Measurements from ENCODE around the gene NLK. TPM values are rescaled to one million over a fixed set of nuclear protein-coding genes. Genes with fewer than 3 reads are reported as not detected.
"Not testable (repeated sequence)": the region's sequence is repeated elsewhere in the genome, so short reads cannot be mapped to it uniquely, and the experiment has no call there.

NLK gene
- total RNA-seq, 8 experiments from 2014 or later, result 26.2 to 134 (median 37.5) TPM

GRCh38 chr17:28056276-28056620 is 13.8 kb downstream of the NLK start:
- Histone ChIP-seq H3K27ac (no peak overlapping the region), H3K4me3 (no peak overlapping the region), H3K4me1 (replicated peaks in 1 of 2) (no peaks in the 10 kb centered on the region)
- in situ Hi-C loops (cut with MboI; ENCODE audit: low pct_unique_long_range_greater_than_20kb in 2 of 9, low sequenced_read_pairs in 9 of 9, unreplicated experiment in 9 of 9), result no loop called here
- no peak for ATAC-seq (replicated peaks in 6 of 8)
- 69 to 100% (median 86%) methylated on average over 1 to 3 of the region's 3 CpGs for WGBS, 10 experiments

DNA sequence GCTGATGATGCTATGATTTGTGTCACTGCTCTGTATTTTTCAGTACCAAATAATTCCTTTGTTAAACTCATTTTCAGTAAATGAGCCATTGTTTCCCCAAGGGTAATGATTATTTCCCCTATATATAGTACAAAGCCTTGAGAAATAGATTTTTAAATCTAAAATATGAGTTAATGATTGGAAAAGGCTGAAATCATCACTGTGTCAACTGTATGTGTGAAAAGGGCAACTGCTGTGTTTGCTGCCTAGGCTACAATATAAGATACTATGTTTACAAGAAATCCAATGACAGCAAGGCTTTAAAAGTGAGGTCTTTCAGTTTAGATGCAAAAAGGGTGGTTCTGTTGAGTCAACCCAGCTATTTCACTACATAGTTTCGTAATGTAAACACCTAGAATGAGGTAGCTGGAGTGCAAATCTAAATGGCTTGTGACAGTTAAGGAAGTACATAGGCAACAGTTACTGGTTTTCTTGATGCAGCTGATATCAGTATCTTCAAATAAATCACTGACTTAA is 15.3 kb downstream of the NLK start:
- H3K27ac ChIP-seq, result no peak overlapping the region
- H3K4me3 ChIP-seq, result no peak overlapping the region
- ATAC-seq (replicated peaks in 6 of 8), result peak in 5 of 8 experiments; percentile 25 to 69 (median 45)
- 60 to 100% (median 92%) methylated on average over 1 of the region's 1 CpG; no CpG with 5 or more reads in 4 of the 10 experiments for WGBS, 10 experiments
- in situ Hi-C loops (cut with MboI; ENCODE audit: low pct_unique_long_range_greater_than_20kb in 2 of 9, low sequenced_read_pairs in 9 of 9, unreplicated experiment in 9 of 9), result no loop called here
- H3K4me1 ChIP-seq (replicated peaks in 1 of 2), result no peaks in the 10 kb centered on the region

DNA sequence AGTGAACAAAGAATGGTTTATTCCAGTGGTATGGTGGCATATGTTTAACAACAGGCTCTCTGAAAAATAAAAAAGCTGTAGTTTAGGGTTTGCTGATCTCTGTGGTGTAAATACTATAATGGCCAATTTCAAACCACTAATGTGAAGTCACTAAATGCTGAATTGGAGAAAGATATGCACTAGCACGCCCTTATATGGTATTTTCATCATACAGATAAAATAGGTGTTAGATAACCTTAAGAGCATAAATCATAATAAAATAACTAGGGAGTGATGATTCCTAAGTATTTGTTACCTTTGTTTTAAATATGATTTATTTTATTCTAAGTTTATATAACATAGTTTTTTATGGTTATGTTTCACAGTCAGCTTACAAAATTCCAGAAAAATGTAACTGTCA is 17.2 kb downstream of the NLK start:
- in situ Hi-C loops (cut with MboI; ENCODE audit: low pct_unique_long_range_greater_than_20kb in 2 of 9, low sequenced_read_pairs in 9 of 9, unreplicated experiment in 9 of 9), result no loop called here
- no peaks in the 10 kb centered on the region for H3K4me1 ChIP-seq (replicated peaks in 1 of 2)
- no peak for ATAC-seq (replicated peaks in 6 of 8)
- 86 to 100% (median 100%) methylated on average over 1 of the region's 1 CpG; no CpG with 5 or more reads in 1 of the 10 experiments for WGBS, 10 experiments
- no peak overlapping the region for H3K27ac ChIP-seq
- H3K4me3 ChIP-seq, result no peak overlapping the region

GRCh38 chr17:28065706-28066105 is 23.2 kb downstream of the NLK start:
- ATAC-seq (replicated peaks in 6 of 8), result no peak
- WGBS, 10 experiments, result 34 to 100% (median 75%) methylated on average over 2 of the region's 2 CpGs; no CpG with 5 or more reads in 3 of the 10 experiments
- in situ Hi-C loops (cut with MboI; ENCODE audit: low pct_unique_long_range_greater_than_20kb in 2 of 9, low sequenced_read_pairs in 9 of 9, unreplicated experiment in 9 of 9), result no loop called here
- H3K4me3 ChIP-seq, result no peak overlapping the region
- H3K27ac ChIP-seq, result no peak overlapping the region
- H3K4me1 ChIP-seq (replicated peaks in 1 of 2), result no peaks in the 10 kb centered on the region

GRCh38 chr17:28069061-28069460 is 26.6 kb downstream of the NLK start:
- no peak overlapping the region for H3K27ac ChIP-seq
- ATAC-seq (replicated peaks in 6 of 8), result peak in 1 of 8 experiments; percentile 77
- H3K4me1 ChIP-seq (replicated peaks in 1 of 2), result no peaks in the 10 kb centered on the region
- in situ Hi-C loops (cut with MboI; ENCODE audit: low pct_unique_long_range_greater_than_20kb in 2 of 9, low sequenced_read_pairs in 9 of 9, unreplicated experiment in 9 of 9), result no loop called here
- 0 to 100% (median 75%) methylated on average over 1 of the region's 1 CpG; no CpG with 5 or more reads in 1 of the 10 experiments for whole genome bisulfite sequencing, 10 experiments
- H3K4me3 ChIP-seq, result no peak overlapping the region

DNA sequence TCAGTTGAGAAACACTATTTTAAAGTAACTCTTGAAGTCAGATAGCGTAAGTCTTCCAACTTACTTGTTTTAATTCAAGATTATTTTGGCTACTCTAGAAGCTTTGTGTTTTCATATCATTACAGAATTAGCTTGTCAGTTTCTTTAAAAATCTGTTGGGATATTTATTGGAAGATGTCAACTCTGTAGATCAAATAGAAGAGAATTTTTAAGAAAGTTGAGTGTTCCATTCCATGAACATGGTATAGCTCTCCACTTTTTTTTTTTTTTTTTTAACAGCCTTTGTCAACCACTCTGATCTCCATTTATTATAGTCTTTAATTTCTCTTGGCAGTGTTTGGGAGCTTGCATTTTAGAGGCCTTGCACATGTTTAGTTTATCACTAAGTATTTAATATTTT is 28.7 kb downstream of the NLK start:
- Histone ChIP-seq H3K4me3 (no peak overlapping the region), H3K27ac (no peak overlapping the region), H3K4me1 (replicated peaks in 1 of 2) (no peaks in the 10 kb centered on the region)
- in situ Hi-C loops (cut with MboI; ENCODE audit: low pct_unique_long_range_greater_than_20kb in 2 of 9, low sequenced_read_pairs in 9 of 9, unreplicated experiment in 9 of 9), result no loop called here
- ATAC-seq (replicated peaks in 6 of 8), result no peak
- WGBS, 10 experiments, result 83 to 100% (median 100%) methylated on average over 1 of the region's 1 CpG; no CpG with 5 or more reads in 3 of the 10 experiments

- no peak for ATAC-seq (replicated peaks in 6 of 8)
- in situ Hi-C loops (cut with MboI; ENCODE audit: low pct_unique_long_range_greater_than_20kb in 2 of 9, low sequenced_read_pairs in 9 of 9, unreplicated experiment in 9 of 9), result no loop called here
- no peak overlapping the region for H3K4me3 ChIP-seq
- WGBS, 10 experiments, result 91 to 100% (median 99%) methylated on average over 1 to 6 of the region's 6 CpGs
- H3K4me1 ChIP-seq (replicated peaks in 1 of 2), result no peaks in the 10 kb centered on the region
- H3K27ac ChIP-seq, result no peak overlapping the region
These were observed 29.6 kb downstream of the NLK start for GRCh38 chr17:28071891-28072606.

- WGBS, 10 experiments, result 60 to 100% (median 89%) methylated on average over 1 to 2 of the region's 2 CpGs; no CpG with 5 or more reads in 2 of the 10 experiments
- in situ Hi-C loops (cut with MboI; ENCODE audit: low pct_unique_long_range_greater_than_20kb in 2 of 9, low sequenced_read_pairs in 9 of 9, unreplicated experiment in 9 of 9), result no loop called here
- no peak overlapping the region for H3K4me3 ChIP-seq
These were observed 30.6 kb downstream of the NLK start for GRCh38 chr17:28072936-28073533.

GRCh38 chr17:28074010-28074409 is 31.5 kb downstream of the NLK start:
- Histone ChIP-seq H3K27ac (no peak overlapping the region), H3K4me3 (no peak overlapping the region), H3K4me1 (replicated peaks in 1 of 2) (no peaks in the 10 kb centered on the region)
- ATAC-seq (replicated peaks in 6 of 8), result no peak
- in situ Hi-C loops (cut with MboI; ENCODE audit: low pct_unique_long_range_greater_than_20kb in 2 of 9, low sequenced_read_pairs in 9 of 9, unreplicated experiment in 9 of 9), result no loop called here
- WGBS, 10 experiments, result 66 to 100% (median 87%) methylated on average over 1 to 3 of the region's 3 CpGs

More at GRCh38 chr17:28072936-28073533, 30.6 kb downstream of the NLK start:
- H3K4me1 ChIP-seq (replicated peaks in 1 of 2), result no peaks in the 10 kb centered on the region
- no peak overlapping the region for H3K27ac ChIP-seq
- ATAC-seq (replicated peaks in 6 of 8), result no peak

DNA sequence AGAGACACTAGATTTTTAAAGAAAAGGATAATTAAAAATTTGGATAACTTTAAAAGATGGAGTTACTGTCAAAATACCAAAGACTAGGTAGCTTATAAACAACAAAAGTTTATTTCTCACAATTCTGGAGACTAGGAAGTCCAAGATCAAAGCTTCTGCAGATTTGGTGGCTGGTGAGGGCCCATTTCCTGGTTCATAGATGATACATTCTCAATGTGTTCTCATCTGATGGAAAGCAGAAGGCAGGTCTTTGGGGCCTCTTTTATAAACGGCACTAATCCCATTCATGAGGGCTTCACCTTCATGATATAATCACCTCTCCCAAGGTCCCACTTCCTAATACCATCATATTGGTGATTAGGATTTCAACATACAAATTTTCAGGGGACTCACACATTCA is 33.7 kb downstream of the NLK start:
- Histone ChIP-seq H3K27ac (no peak overlapping the region), H3K4me3 (no peak overlapping the region), H3K4me1 (replicated peaks in 1 of 2) (no peaks in the 10 kb centered on the region)
- 78 to 100% (median 92%) methylated on average over 1 of the region's 1 CpG; no CpG with 5 or more reads in 4 of the 10 experiments for WGBS, 10 experiments
- no peak for ATAC-seq (replicated peaks in 6 of 8)
- in situ Hi-C loops (cut with MboI; ENCODE audit: low pct_unique_long_range_greater_than_20kb in 2 of 9, low sequenced_read_pairs in 9 of 9, unreplicated experiment in 9 of 9), result no loop called here

DNA sequence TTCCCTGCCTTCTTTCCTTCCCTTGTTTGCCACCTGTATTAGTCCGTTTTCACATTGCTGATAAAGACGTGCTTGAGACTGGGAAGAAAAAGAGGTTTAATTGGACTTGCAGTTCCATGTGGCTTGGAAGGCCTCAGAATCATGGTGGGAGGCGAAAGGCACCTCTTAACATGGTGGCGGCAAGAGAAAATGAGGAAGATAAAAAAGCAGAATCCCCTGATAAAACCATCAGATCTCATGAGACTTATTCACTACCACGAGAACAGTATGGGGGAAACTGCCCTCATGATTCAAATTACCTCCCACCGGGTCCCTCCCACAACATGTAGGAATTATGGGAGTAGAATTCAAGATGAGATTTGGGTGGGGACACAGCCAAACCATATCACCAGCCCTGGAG is 34.7 kb downstream of the NLK start:
- in situ Hi-C loops (cut with MboI; ENCODE audit: low pct_unique_long_range_greater_than_20kb in 2 of 9, low sequenced_read_pairs in 9 of 9, unreplicated experiment in 9 of 9); ATAC-seq (replicated peaks in 6 of 8); H3K4me3 ChIP-seq; H3K4me1 ChIP-seq (replicated peaks in 1 of 2); H3K27ac ChIP-seq: not testable (repeated sequence)
- 80 to 99% (median 94%) methylated on average over 1 to 6 of the region's 6 CpGs; no CpG with 5 or more reads in 1 of the 10 experiments for WGBS, 10 experiments

GRCh38 chr17:28078341-28079229 is 36.1 kb downstream of the NLK start:
- H3K4me1 ChIP-seq (replicated peaks in 1 of 2), result no peaks in the 10 kb centered on the region
- no peak overlapping the region for H3K27ac ChIP-seq
- H3K4me3 ChIP-seq, result no peak overlapping the region
- in situ Hi-C loops (cut with MboI; ENCODE audit: low pct_unique_long_range_greater_than_20kb in 2 of 9, low sequenced_read_pairs in 9 of 9, unreplicated experiment in 9 of 9), result no loop called here
- ATAC-seq (replicated peaks in 6 of 8), result no peak
- WGBS, 10 experiments, result 89 to 100% (median 96%) methylated on average over 1 to 3 of the region's 3 CpGs; no CpG with 5 or more reads in 1 of the 10 experiments

DNA sequence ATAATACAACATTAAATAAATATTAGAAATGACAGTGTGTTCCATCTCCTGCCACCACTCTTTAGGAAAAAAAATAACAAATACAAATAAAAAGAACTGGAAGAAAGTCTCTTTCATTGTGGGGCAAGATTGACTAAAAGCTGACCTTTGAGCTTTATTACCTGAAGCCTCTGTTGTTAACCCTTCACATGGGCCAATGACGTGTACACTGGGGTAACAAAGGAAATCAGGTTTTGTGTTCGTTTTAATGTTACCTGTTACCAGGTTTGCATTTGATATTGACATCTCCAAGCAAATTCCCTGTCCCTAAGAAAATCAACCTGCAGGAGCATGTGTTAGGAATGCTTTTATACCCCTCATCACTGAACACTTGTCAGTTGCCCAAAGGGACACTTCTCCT is 39.0 kb downstream of the NLK start:
- no peak for ATAC-seq (replicated peaks in 6 of 8)
- 88 to 100% (median 100%) methylated on average over 1 to 2 of the region's 2 CpGs; no CpG with 5 or more reads in 4 of the 10 experiments for WGBS, 10 experiments
- in situ Hi-C loops (cut with MboI; ENCODE audit: low pct_unique_long_range_greater_than_20kb in 2 of 9, low sequenced_read_pairs in 9 of 9, unreplicated experiment in 9 of 9), result no loop called here
- Histone ChIP-seq H3K4me1 (replicated peaks in 1 of 2) (no peaks in the 10 kb centered on the region), H3K4me3 (no peak overlapping the region), H3K27ac (no peak overlapping the region)

All from motor neuron (in vitro differentiated cells).